ENCODE measurements around the gene LRRC59.
A peak's percentile ranks its signal among the peaks of the same experiment; 100 is the strongest.

Gene LRRC59

DNA sequence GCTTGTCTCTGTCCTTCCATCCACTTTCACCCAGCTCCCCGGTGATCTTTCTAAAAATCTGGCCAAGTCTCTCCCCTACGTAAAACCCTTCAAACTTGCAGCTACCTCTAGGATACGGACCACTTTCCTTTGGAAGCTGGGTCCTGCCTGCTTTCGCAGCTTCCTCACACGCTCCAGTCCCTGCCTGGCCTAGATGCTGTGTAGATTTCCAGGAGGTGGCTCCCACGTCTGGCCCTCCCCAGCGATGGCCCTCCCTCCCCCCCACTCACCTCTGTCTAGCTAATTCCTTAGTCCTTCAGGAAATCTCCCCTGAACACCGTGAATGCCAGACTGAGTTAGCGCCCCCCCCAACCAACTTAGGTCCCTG is 579 bp upstream of the LRRC59 start:
- ATAC-seq, result no peak; the same call in 2 of the 3 replicates
- TF ChIP-seq TCF4 (CRISPR knock-in tag; IDR thresholded peaks at IDR 0.05; ENCODE audit: borderline replicate concordance), result no peak
- no peak for TF ChIP-seq CREB5 (CRISPR knock-in tag; IDR thresholded peaks at IDR 0.05; ENCODE audit: low read depth)
- TF ChIP-seq, protein P1, sequence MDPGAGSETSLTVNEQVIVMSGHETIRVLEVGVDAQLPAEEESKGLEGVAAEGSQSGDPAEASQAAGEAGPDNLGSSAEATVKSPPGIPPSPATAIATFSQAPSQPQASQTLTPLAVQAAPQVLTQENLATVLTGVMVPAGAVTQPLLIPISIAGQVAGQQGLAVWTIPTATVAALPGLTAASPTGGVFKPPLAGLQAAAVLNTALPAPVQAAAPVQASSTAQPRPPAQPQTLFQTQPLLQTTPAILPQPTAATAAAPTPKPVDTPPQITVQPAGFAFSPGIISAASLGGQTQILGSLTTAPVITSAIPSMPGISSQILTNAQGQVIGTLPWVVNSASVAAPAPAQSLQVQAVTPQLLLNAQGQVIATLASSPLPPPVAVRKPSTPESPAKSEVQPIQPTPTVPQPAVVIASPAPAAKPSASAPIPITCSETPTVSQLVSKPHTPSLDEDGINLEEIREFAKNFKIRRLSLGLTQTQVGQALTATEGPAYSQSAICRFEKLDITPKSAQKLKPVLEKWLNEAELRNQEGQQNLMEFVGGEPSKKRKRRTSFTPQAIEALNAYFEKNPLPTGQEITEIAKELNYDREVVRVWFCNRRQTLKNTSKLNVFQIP (CRISPR knock-in tag; IDR thresholded peaks at IDR 0.05; ENCODE audit: borderline replicate concordance, low read depth), result no peak
- no peak for TF ChIP-seq ZFP30 (CRISPR knock-in tag; IDR thresholded peaks at IDR 0.05)
- no peak for TF ChIP-seq ZC3H10 (CRISPR knock-in tag; IDR thresholded peaks at IDR 0.05)
- no peak for TF ChIP-seq TSHZ2 (CRISPR knock-in tag; IDR thresholded peaks at IDR 0.05)
- no peak for TF ChIP-seq OSR1 (CRISPR knock-in tag; IDR thresholded peaks at IDR 0.05)
- no peak for TF ChIP-seq ZFP3 (CRISPR knock-in tag; IDR thresholded peaks at IDR 0.05)
- TF ChIP-seq, protein P2, sequence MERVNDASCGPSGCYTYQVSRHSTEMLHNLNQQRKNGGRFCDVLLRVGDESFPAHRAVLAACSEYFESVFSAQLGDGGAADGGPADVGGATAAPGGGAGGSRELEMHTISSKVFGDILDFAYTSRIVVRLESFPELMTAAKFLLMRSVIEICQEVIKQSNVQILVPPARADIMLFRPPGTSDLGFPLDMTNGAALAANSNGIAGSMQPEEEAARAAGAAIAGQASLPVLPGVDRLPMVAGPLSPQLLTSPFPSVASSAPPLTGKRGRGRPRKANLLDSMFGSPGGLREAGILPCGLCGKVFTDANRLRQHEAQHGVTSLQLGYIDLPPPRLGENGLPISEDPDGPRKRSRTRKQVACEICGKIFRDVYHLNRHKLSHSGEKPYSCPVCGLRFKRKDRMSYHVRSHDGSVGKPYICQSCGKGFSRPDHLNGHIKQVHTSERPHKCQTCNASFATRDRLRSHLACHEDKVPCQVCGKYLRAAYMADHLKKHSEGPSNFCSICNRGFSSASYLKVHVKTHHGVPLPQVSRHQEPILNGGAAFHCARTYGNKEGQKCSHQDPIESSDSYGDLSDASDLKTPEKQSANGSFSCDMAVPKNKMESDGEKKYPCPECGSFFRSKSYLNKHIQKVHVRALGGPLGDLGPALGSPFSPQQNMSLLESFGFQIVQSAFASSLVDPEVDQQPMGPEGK (CRISPR knock-in tag; IDR thresholded peaks at IDR 0.05; ENCODE audit: borderline replicate concordance), result no peak
- no peak for TF ChIP-seq SNAI2 (CRISPR knock-in tag; IDR thresholded peaks at IDR 0.05)
- no peak for TF ChIP-seq GLIS3 (CRISPR knock-in tag; IDR thresholded peaks at IDR 0.05)
- no peak for TF ChIP-seq ZNF8 (CRISPR knock-in tag; IDR thresholded peaks at IDR 0.05)
- TF ChIP-seq RARB (CRISPR knock-in tag; IDR thresholded peaks at IDR 0.05), result no peak
- TF ChIP-seq ESRRG (CRISPR knock-in tag; IDR thresholded peaks at IDR 0.05), result no peak
- no peak for TF ChIP-seq PPARA (CRISPR knock-in tag; IDR thresholded peaks at IDR 0.05; ENCODE audit: borderline replicate concordance)
- TF ChIP-seq CSRNP3 (CRISPR knock-in tag; IDR thresholded peaks at IDR 0.05), result no peak
- TF ChIP-seq TOX (CRISPR knock-in tag; IDR thresholded peaks at IDR 0.05; ENCODE audit: borderline replicate concordance), result no peak
- no peak for TF ChIP-seq ZNF70 (CRISPR knock-in tag; IDR thresholded peaks at IDR 0.05)

DNA sequence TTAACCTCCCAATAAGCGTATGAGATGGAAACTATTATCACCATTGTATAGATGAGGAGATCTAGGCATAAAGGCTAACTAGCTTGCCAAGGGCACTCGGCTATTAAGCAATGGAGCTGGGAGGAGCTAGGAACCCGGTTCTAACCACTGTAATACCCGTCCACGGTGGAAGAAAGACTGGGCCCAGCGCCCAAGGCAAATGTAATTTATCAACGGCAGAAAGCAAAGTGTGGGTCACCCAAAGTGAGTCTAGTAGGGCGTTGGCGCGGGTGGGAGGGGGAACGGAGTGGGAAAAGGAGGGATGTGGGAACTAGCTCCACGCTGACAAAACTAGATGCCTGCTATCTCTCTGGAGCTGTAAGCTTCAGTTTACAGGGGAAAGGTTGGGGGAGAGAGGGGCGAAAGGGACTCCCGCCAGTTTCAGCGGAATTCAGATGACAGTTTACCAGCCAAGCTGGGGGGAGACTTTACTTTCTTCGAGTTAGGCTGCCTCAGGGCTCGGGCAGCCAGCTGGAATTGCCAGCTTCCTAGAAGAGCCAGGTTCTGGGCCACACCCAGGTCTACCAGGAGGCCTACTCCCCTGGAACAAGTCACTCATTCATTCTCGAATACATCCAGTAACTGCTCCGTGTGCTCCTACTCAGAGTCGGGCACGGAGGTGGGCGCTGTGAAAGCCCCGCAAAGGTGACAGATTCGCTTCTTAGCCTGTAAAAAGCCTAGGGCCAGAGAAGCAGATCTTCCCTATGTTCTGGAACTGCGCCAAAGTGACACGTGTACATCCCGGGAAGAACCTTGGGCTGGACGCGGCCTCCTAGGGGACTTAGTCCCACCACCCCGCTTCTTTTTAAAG is 837 bp downstream of the LRRC59 start:
- peak; percentile 60 for ATAC-seq

DNA sequence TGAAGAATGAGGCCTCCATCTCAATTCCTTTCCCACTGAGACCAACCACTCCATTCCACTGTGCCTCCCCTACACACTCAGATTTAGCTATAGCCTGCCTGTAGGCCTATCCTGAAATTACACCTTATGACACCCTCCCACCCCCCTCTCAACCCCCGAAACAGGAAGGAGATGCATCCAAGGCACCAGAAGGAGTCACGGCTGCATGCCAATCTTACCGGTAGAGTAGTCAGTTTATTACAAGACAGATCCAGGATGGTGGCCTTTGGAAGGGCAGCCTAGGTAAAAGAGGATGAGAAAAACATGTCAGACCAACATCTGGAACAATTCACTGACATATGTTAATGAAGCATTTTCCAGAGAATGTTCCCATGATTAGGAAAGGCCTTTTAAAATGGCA is 2.6 kb downstream of the LRRC59 start:
- ATAC-seq, result no peak
- TF ChIP-seq CSDC2 (CRISPR knock-in tag; IDR thresholded peaks at IDR 0.05) (no peak), ZC3H10 (CRISPR knock-in tag; IDR thresholded peaks at IDR 0.05) (no peak), CREB5 (CRISPR knock-in tag; IDR thresholded peaks at IDR 0.05; ENCODE audit: low read depth) (no peak), GLIS3 (CRISPR knock-in tag; IDR thresholded peaks at IDR 0.05) (no peak), TCF4 (CRISPR knock-in tag; IDR thresholded peaks at IDR 0.05; ENCODE audit: borderline replicate concordance) (no peak), TSHZ2 (CRISPR knock-in tag; IDR thresholded peaks at IDR 0.05) (no peak), ZNF565 (CRISPR knock-in tag; conservative IDR thresholded peaks at IDR 0.05; ENCODE audit: low read depth) (no peak)
- TF ChIP-seq, protein P2 (CRISPR knock-in tag; IDR thresholded peaks at IDR 0.05; ENCODE audit: borderline replicate concordance), result no peak

More for the DNA sequence above, 837 bp downstream of the LRRC59 start:
- TF ChIP-seq ZNF70 (CRISPR knock-in tag; IDR thresholded peaks at IDR 0.05), result no peak
